ENCODE measurements around the gene SPAG5. TPM values are rescaled to one million over a fixed set of nuclear protein-coding genes. Genes with fewer than 3 reads are reported as not detected.

SPAG5 gene
- total RNA-seq, 1 donor from 2014 or later = 141 TPM

GRCh38 chr17:28573966-28574480, 24.8 kb downstream of the SPAG5 start:
- no peak overlapping the region for H3K4me3 ChIP-seq
- H4K20me1 ChIP-seq (ENCODE audit: low read depth) = peaks cover 28% of the 10 kb centered on the region
- no peak overlapping the region for H2AFZ ChIP-seq (replicated peaks)
- no peak for DNase-seq (ENCODE audit: low spot score)
- H3K79me2 ChIP-seq (ENCODE audit: low read depth) = peaks cover 18% of the 10 kb centered on the region
- TF ChIP-seq EZH2phosphoT487 (IDR thresholded peaks at IDR 0.05) = no peak
- no peak for TF ChIP-seq CTCF (IDR thresholded peaks at IDR 0.05)
- no peak for TF ChIP-seq EZH2 (IDR thresholded peaks at IDR 0.05)
- Mint-ChIP-seq H3K27me3 (ENCODE audit: insufficient read depth, low read depth) (peaks cover 13% of the 10 kb centered on the region), H3K9me3 (no peaks in the 10 kb centered on the region), H3K27ac (no peak overlapping the region), H3K4me1 (peaks cover 32% of the 10 kb centered on the region), H3K4me3 (no peak overlapping the region), H3K36me3 (peaks cover 8% of the 10 kb centered on the region)
- peaks cover 29% of the 10 kb centered on the region for H3F3A ChIP-seq (ENCODE audit: low read depth)
- no peak overlapping the region for H3K27ac ChIP-seq
- H3K9me3 ChIP-seq (ENCODE audit: low read depth) = no peaks in the 10 kb centered on the region
- H3K36me3 ChIP-seq = no peaks in the 10 kb centered on the region
- H3K27me3 ChIP-seq = peaks cover 28% of the 10 kb centered on the region
- H3K4me2 ChIP-seq = no peak overlapping the region
- H3K9ac ChIP-seq = no peak overlapping the region
- peaks cover 7% of the 10 kb centered on the region for H3K4me1 ChIP-seq

- Histone ChIP-seq H3K4me2 (no peak overlapping the region), H3K9me3 (ENCODE audit: low read depth) (no peaks in the 10 kb centered on the region), H3K79me2 (ENCODE audit: low read depth) (peaks cover 22% of the 10 kb centered on the region), H3K36me3 (no peaks in the 10 kb centered on the region), H3F3A (ENCODE audit: low read depth) (peaks cover 28% of the 10 kb centered on the region), H3K4me3 (no peak overlapping the region), H2AFZ (replicated peaks) (no peak overlapping the region), H3K9ac (no peak overlapping the region), H3K27ac (no peak overlapping the region), H3K4me1 (peaks cover 7% of the 10 kb centered on the region), H4K20me1 (ENCODE audit: low read depth) (peaks cover 27% of the 10 kb centered on the region), H3K27me3 (peaks cover 28% of the 10 kb centered on the region)
- Mint-ChIP-seq H3K27ac (no peak overlapping the region), H3K4me1 (peaks cover 32% of the 10 kb centered on the region), H3K27me3 (ENCODE audit: insufficient read depth, low read depth) (peaks cover 13% of the 10 kb centered on the region), H3K9me3 (no peaks in the 10 kb centered on the region), H3K36me3 (peaks cover 6% of the 10 kb centered on the region), H3K4me3 (no peak overlapping the region)
- TF ChIP-seq EZH2phosphoT487 (IDR thresholded peaks at IDR 0.05) (no peak), CTCF (IDR thresholded peaks at IDR 0.05) (no peak), EZH2 (IDR thresholded peaks at IDR 0.05) (no peak)
- DNase-seq (ENCODE audit: low spot score) = no peak
Measured at GRCh38 chr17:28573521-28573920, 25.3 kb downstream of the SPAG5 start.

- Mint-ChIP-seq H3K4me3 (no peak overlapping the region), H3K27ac (no peak overlapping the region), H3K4me1 (peaks cover 32% of the 10 kb centered on the region), H3K36me3 (peaks cover 8% of the 10 kb centered on the region), H3K27me3 (ENCODE audit: insufficient read depth, low read depth) (peaks cover 13% of the 10 kb centered on the region), H3K9me3 (no peaks in the 10 kb centered on the region)
- no peak for DNase-seq (ENCODE audit: low spot score)
- no peak overlapping the region for H3K4me3 ChIP-seq
- H3K27ac ChIP-seq = no peak overlapping the region
- no peaks in the 10 kb centered on the region for H3K36me3 ChIP-seq
- peaks cover 7% of the 10 kb centered on the region for H3K4me1 ChIP-seq
- H3K9ac ChIP-seq = no peak overlapping the region
- H3K79me2 ChIP-seq (ENCODE audit: low read depth) = peaks cover 25% of the 10 kb centered on the region
- no peak overlapping the region for H3K4me2 ChIP-seq
- H3K27me3 ChIP-seq = peaks cover 28% of the 10 kb centered on the region
- peaks cover 25% of the 10 kb centered on the region for H3F3A ChIP-seq (ENCODE audit: low read depth)
- no peak for TF ChIP-seq CTCF (IDR thresholded peaks at IDR 0.05)
- TF ChIP-seq EZH2phosphoT487 (IDR thresholded peaks at IDR 0.05) = no peak
- no peak for TF ChIP-seq EZH2 (IDR thresholded peaks at IDR 0.05)
- peaks cover 22% of the 10 kb centered on the region for H4K20me1 ChIP-seq (ENCODE audit: low read depth)
- H3K9me3 ChIP-seq (ENCODE audit: low read depth) = no peaks in the 10 kb centered on the region
- H2AFZ ChIP-seq (replicated peaks) = no peak overlapping the region
Measured at GRCh38 chr17:28573040-28573380, 25.8 kb downstream of the SPAG5 start.
